CD4-positive, alpha-beta T cell treated with Interleukin-2 at 100 ng/mL for 4 hours (primary cell): ENCODE measurements around the gene ZDHHC14.

Experiments used
- DNase-seq: peaks from one replicate; pipeline ENCODE4 v3.0.0-alpha.2; 2020; ENCODE audit warnings: low spot score

ZDHHC14 gene

DNA sequence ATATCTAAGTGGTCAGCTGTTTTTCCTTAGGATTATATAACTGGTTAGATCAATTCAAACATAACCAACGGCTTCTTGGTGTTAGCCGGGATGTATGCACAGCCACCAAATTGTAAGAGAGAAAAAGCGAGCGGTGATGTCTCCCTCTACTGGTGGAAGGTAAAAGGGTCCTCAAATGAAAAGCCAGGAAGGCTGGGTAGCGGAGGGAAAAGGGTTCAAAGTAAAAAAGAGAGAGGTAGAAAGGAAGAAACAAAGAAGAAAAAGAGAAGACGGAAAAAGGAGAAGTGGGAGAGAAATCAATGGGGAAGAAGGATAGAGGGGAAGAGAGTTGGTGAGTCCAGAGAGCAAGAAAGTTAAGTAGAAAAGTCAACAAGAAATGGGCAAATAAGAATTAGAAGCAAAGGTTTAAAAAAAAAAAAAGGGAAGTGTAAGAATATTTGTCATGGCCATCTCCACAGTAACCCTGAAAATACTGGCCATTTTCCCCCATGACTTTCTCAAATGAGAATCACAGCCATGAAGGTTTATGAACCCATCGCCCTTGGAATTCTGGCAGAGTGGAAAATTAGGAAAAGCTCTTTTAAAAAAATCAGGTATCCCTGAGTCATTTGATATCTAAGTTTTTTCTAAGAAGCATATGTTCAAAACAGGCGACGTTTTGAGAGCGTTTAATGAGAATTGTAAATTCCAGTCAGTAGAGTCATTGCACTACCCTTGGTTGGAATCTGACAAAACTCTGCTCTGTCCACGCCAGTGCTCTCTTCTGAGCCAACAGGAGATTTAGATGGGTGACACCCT, 286.4 kb downstream of the ZDHHC14 start:
- DNase-seq: peak; percentile 67

DNA sequence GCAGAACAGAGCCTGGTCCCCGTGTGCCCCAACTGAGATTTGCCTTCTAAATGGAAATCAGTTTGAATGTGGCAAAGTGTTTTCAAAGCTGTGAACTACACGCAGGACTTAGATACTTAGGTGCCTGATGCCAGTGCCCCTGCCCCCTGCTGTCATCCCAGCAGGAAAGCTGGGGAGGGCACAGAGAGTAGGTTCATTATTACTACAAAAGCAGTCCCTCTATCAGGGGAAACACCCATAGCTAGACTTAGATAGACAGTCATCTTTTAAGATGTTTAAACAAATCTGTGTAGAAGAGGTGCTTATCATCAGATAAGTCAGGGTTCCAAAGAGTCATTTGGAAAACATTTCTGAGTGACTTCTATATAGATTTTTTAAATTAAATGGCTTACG, 287.0 kb downstream of the ZDHHC14 start:
- no peak for DNase-seq

DNA sequence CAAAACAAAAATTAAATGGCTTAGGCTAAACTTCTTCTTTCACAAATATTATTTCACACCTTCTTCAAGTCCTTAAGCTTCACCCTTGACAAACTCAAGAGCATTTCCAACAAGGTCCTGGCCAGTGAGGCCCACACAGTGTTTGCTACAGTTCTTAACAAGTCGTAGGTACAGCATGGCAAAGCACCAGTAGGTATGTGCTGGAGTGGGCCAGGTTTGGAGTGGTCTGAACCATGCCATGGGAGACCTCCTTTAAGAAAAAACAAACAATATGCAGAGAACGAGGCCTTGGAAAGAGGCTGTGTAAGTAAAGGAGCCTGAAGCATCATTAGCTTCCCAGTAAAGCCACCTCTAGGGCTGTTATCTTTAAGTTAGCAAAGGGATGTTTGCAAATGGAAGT, 287.7 kb downstream of the ZDHHC14 start:
- DNase-seq: no peak

DNA sequence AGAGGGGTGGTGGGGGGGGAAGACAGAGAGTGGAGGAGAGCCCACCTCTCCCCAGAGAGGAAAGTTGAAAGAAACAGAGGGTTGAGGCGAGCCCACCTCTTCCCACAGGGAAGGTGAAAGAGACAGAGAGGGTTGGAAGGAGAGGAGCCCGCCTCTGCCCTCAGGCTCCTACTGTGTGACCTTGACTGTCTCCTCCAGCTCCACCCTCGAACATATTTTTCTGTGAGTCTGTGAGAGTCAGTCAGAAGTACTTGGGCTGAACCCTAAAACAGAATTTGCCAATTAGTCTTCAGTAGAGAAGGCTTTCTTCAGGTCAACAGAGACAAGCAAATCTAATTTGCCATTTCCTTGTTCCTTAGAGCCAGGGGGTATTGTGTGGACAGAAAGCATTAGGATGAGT, 288.3 kb downstream of the ZDHHC14 start:
- DNase-seq: no peak

DNA sequence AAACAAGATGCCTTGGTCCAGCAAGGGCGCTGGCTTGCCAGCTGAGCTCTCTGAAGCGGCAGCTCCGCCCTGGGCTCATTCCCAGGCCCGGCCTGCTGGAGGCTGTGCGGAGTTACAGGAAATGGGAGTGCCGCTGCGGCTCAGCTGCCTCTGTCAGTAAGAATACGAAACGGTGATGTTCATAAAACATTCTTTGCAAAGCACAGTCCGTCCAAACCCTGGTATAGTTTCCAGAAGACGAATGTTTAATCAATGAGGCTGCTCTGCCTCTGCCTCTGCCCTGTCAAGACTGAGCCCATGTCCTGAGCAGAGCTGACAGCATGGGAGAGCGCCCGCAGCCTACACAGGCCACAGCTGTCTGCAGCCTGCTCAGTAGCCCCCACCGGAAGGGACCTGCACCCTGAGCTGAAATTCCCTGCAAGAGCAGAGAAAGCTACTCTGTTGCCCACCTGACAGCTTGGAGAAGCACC, 288.8 kb downstream of the ZDHHC14 start:
- no peak for DNase-seq

DNA sequence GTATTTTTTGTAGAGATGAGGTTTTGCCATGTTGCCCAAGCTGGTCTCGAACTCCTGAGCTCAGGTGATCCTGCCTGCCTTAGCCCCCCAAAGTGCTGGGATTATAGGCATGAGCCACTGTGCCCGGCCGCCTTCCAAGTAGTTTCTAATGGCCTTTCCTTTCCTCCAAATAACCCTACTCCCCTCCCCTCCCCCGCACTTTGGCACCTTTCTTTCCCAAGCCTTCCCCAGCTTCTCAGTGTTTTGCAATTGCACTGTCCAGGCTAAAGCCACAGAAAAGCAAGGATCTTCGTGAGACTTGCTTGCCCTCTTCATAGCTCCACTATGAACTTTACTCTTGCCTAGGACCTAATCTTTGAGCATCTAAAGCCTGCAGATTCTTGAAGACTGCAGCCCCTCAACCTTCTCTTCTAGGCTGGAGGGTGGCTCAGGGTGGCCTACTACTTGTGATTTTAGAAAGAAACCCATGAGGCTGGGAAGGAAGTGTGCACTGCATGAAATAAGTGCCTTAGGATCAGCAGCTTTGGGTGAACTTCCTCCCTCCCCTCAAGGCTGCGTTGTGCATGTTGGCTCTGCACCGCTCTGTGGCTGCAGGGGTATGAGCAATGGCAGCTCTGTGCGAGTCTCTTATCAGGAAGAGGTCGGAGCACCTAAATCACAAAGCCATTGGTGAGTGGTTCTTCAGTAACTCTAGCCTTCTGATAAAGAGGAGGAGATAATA, 289.6 kb downstream of the ZDHHC14 start:
- DNase-seq: no peak

DNA sequence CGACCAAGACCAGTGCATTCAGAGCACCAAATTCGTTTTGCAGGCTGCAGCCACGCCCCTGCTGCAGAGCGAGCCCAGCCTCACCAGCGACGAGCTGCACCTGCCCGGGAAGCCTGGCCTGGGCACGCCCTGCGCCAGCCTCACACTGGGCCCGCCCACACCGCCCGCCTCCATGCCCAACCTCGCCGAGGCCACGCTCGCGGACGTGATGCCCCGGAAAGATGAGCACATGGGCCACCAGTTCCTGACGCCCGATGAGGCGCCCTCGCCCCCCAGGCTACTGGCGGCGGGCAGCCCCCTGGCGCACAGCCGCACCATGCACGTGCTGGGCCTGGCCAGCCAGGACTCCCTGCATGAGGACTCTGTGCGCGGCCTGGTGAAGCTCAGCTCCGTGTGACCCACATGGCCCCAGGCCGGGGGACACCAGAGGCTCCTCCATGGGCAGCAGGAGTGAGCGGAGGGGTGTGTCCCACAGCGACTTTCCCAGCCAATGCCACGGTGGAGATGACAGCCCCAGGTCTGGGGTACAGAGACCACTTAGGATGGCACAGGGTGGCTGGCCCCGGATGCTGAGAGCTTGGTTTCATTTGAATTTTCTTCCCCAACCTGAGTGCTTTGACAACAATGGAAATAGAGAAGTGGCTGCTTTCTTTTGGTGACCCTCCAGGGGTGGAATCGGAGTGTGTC, 291.9 kb downstream of the ZDHHC14 start:
- DNase-seq: no peak

DNA sequence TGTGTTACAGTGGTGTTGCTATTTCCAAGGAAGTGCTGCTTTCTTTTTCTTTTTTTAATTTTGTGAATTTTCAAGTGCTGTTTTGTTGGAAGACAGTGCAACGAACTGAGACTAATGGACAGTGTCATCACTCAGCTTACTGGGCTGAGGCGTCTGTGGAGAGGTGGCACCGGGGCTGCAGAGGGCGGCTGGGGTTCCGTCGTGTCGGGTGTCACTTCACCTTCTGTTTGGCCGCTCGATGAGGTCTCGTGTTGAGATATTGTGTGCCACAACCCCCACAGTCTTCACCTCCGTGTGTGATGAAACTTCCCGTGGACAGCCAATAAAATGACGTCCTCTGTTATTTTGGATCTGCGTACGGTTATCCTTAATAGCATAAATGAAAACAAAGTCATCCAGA, 292.6 kb downstream of the ZDHHC14 start:
- DNase-seq: no peak

DNA sequence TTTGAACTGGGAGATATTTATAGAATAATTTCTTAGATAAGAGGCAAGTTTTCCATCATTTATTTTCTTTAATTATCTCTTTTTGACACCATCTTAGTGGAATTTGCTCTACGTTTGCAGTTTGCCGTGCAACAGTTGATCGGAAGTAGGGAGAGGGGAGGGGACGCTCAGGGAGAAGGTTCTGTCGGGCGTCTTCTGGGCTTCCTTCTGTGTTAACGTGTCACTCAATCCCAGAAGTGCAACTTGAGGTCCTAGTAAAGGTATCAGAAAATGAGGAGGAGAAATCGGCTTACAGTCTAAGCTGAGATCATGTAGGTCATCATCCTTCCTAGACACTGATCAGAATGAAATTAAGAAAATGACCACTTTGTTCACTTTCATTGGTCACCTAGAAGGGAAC, 293.1 kb downstream of the ZDHHC14 start:
- no peak for DNase-seq

DNA sequence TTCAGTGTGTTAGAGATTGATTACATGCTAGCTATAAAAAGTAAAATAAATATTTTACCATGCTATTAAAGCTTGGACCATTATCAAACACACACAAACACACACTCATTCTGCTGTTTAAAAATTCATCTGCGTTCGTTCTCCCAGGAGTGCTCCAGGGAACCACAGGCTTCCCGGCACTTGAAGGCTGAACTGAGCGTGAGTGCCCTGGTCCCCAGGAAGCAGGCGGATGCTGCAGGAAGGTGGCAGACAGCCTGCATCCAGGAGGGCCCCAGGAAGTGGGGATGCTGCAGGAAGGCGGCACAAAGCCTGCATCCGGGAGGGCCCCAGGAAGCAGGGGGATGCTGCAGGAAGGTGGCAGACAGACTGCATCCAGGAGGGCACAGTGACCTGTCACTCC, 294.8 kb downstream of the ZDHHC14 start:
- no peak for DNase-seq

DNA sequence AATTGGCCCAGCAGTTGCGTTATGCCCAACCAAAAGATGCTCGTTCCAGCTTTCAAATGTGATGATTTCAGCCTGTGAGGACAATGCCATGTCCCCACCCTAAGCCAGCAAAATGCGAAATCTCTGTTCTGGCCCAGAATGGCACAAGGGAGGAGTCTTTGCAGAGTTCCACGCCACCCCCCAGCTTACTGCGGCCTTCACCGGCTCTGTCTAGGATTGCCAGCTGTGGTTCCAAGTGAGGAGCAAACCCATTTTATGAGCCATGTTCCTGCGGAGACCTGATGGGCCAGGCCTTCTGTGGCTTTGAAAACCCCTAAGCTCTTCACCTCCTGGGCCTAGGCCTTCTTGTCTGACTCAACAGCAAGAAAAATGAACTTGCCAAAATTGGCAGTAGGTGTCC, 295.3 kb downstream of the ZDHHC14 start:
- no peak for DNase-seq

DNA sequence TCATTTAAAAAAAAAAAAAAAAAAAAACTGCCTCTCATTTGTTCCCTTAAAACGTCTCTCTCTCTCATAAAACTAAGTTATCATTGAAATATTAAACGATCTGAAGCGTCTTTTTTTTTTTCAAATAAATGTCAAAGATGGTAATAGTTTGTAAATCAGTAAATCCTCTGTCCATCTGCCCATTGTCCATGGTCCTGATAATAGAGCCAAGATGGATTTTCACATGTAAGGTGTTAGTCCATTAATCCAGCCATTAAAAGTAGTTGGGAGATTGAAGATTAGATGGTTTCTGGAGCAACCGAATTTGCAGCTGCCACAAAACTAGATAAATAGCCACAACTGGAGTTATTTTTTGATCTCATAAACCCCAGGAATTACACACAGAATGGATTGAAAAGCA, 296.2 kb downstream of the ZDHHC14 start:
- no peak for DNase-seq

DNA sequence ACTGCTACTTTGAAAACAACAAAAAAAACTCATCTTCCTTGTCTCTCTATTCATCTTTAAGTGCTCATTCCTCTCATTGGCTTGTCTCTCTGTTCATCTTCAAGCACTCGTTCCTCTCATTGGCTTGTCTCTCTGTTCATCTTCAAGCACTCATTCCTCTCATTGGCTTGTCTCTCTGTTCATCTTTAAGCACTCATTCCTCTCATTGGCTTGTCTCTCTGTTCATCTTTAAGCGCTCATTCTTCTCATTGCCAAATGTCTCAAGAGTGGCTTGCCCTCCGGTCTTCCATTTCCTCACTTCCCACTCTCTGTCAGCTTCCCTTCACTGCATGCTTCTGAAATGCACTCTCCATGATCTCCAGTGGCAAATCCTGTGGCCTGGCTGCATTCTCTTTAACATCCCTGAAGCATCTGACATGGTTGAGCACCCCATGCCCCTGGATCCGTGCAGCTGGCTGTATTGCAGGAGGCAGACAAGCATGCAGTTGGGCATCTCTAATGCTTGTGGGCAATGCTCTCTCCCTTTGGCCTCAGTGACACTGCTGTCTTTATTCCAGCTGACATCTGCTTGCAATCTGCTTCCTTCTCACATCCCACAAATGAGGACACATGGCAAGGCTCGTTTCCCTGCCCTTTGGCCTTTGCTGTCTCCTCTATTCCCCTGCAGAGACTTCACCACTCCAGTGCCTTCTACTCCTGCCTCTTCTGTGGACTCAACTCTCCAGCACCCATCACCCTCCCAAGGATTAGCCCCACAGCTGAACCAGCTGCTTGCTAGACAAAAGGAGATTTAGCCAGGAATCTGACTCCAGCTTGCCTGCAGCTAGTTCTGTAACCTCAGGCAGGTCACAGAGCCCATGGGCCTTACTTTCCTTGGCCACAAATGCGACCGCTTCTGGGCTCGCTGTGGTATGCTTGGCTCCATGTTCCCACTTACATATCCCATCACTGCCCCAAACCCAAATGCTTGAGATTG, 298.9 kb downstream of the ZDHHC14 start:
- no peak for DNase-seq

DNA sequence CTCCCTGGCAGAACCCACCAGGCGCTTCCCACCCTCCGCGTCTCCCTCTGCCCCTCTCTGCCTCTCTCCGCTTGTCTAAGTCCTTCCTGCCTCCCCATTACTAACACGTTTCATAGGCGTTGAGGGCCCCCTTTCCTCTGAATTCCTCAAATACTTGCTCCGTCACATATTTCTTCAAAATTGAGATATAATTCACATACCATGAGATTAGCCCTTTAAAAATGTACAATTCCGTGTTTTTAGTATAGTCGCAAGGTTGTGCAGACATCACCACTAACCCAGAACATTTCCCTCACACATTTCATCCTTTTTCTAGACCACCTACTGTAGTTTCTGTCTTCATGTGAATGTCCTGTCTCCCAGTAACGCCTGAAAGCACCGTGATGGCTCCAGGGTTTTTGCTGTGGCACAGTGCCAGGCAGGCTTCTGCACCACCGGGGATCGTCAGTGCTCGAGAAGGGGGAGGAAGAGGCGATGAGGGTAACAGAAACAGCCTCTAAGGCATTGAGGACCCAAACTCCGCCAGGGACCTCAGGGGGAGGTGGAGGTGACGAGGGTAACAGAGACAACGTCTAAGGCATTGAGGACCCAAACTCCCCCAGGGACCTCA, 300.2 kb downstream of the ZDHHC14 start:
- DNase-seq: no peak

DNA sequence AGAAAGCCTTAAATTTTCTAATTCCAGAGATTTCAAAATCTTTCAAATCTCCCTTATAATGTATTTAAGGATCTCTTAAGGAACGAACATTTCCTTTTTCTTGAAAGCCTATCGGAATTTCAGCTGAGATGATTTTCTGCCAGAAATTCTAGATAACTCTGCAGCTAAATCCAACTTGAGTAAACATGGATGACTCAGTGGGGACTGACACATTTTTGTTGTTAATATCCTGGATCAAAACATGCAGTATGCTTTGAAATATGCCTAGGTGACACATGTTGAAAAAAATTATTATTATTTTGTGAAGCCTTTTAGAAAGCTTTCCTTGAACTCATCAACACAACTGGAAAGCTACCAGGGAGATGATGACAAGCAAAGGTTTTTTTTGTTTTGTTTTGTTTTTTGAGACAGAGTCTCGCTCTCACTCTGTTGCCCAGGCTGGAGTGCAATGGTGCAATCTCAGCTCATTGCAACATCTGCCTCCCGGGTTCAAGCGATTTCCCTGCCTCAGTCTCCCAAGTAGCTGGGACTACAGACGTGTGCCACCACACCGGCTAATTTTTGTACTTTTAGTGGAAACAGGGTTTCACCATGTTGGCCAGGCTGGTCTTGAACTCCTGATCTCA, 302.0 kb downstream of the ZDHHC14 start:
- no peak for DNase-seq

DNA sequence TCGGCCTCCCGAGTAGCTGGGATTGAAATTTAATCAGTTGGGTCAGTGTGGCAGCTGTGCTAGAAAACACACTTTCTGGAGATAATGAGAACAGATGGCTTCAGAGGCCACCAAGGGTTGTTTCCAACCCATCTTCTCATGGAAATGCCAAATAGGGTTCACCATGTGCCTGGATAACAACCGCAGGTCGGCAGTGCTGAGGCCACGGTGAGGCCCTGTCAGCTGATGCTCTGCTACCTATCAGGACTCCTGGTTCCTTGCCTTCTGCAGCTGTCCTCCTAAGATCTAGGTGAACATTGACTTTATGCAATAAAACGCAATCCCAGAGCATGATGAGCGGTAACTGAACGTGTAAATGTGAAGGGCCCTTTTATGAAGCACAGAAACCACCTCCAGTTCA, 302.7 kb downstream of the ZDHHC14 start:
- no peak for DNase-seq

DNA sequence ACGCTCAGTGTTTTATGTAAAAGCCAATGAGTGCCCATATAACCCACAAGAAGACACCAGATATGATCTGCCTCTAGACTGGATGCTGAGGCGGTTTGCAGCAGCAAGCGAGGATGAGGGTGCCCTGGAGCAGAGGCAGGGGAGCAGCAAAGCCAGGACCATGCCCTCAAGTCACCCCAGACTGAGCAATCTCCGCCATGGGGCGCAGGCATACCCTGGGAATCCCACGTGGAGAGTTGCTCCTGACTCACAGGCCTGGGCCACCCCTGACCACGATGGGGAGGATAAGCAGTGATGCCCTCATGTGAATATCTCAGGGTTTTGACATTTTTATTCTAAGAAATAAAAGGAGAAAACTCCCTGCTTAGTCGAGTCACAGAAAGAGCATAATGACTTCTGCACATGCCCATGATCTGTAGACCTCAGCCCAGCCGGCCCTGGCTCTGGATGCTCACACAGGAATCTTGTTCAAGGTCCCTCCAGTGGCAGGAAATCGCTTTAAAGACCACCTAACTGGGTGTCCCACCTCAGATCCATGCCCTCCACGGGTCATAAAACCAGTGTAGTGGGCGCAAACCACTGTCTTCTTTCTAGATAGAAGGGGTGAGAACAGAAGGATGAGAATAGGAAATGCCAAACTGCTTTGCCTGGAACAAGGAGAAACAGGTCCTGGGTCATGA, 303.8 kb downstream of the ZDHHC14 start:
- DNase-seq: no peak

DNA sequence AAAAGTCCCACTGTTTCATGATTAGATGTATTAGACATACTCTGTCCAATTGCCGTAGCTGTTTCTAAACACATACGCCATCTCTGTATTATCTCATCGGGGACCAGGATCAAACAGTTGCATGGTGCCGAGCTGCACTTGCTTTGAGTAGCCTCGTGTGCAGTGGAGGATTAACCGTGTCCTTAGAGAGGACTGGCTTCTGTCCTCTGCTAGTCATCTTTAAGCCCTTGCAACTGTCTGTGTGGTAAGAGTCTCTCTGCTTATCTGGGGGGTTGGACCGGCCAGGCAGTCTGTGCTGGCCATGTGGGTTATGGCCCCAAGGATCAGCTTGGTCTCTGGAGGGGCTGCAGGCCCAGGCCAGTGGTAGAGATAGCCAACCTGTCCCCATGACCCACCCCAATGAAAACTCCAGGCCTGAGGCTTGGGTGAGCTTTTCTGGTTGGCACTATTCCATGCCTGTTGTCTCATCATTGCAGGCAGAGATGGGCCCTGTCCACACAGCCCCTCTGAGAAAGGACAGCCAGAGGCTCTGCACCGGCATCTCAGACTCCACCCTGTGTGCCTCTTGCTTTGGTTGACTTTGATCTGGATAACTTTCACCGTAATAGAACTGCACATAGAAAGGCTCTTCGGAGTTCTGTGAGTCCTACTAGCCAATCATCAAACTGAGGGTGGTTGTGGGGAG, 304.7 kb downstream of the ZDHHC14 start:
- DNase-seq: no peak

DNA sequence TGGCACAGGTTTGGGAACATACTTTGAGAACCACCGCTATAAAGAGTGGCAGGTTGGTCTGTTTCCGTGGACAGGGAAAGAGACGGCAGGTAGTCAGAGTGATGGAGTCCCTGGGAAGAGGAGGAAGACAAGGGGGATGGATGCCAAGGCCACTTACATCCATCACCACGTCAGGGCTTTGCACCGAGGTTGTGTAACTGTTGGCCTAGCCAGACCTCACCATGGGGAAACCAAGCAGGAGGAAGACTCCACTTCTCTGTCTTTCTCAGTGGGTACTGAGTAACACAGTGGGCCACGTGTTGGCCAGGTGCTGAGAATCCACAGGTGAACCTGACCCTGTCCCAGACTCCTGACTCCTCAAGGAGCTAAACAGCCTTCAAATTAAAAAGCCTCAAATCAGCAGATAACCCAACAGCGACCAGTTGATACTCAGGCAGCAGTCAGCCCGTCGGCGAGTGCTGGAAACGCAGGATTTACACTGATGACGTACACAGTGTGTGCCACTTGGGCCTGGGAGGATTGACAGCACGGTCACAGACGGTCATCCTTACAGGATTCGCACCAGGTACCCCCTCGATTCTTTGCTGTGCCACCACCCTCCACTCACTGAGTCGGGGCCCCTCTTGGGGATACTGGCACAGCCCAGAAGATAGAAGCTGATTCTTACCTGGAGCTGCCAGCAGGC, 307.4 kb downstream of the ZDHHC14 start:
- DNase-seq: no peak
